ENCODE measurements around the gene XDH.

The XDH gene

GRCh38 chr2:31401580-31401979 lies 13.0 kb downstream of the XDH start:
- DNase-seq, result no peak

GRCh38 chr2:31398881-31399280 lies 15.7 kb downstream of the XDH start:
- no peak for DNase-seq

GRCh38 chr2:31397094-31397493 lies 17.4 kb downstream of the XDH start:
- DNase-seq, result no peak

- no peak for DNase-seq
Measured at GRCh38 chr2:31390324-31390723, 24.2 kb downstream of the XDH start.

GRCh38 chr2:31388736-31389135 lies 25.8 kb downstream of the XDH start:
- DNase-seq, result no peak

- DNase-seq, result no peak
Measured at GRCh38 chr2:31387850-31388249, 26.7 kb downstream of the XDH start.

GRCh38 chr2:31386648-31387047 lies 27.9 kb downstream of the XDH start:
- no peak for DNase-seq

- no peak for DNase-seq
Measured at GRCh38 chr2:31386172-31386571, 28.4 kb downstream of the XDH start.

GRCh38 chr2:31384771-31385276 lies 29.7 kb downstream of the XDH start:
- DNase-seq, result no peak

GRCh38 chr2:31384351-31384750 lies 30.2 kb downstream of the XDH start:
- no peak for DNase-seq

- DNase-seq, result no peak
Measured at GRCh38 chr2:31383471-31384153, 30.9 kb downstream of the XDH start.

- no peak for DNase-seq
Measured at GRCh38 chr2:31382452-31383120, 32.0 kb downstream of the XDH start.

GRCh38 chr2:31381601-31382000 lies 32.9 kb downstream of the XDH start:
- DNase-seq, result no peak

GRCh38 chr2:31380243-31380642 lies 34.3 kb downstream of the XDH start:
- DNase-seq, result no peak

- no peak for DNase-seq
Measured at GRCh38 chr2:31379747-31380146, 34.8 kb downstream of the XDH start.

GRCh38 chr2:31378791-31379501 lies 35.6 kb downstream of the XDH start:
- no peak for DNase-seq

GRCh38 chr2:31378389-31378788 lies 36.2 kb downstream of the XDH start:
- DNase-seq, result no peak

GRCh38 chr2:31373127-31373526 lies 41.4 kb downstream of the XDH start:
- no peak for DNase-seq

GRCh38 chr2:31372097-31372496 lies 42.4 kb downstream of the XDH start:
- no peak for DNase-seq

- no peak for DNase-seq
Measured at GRCh38 chr2:31371691-31372090, 42.9 kb downstream of the XDH start.

GRCh38 chr2:31366733-31367132 lies 47.8 kb downstream of the XDH start:
- no peak for DNase-seq

GRCh38 chr2:31365834-31366505 lies 48.6 kb downstream of the XDH start:
- no peak for DNase-seq

- DNase-seq, result no peak
Measured at GRCh38 chr2:31365348-31365747, 49.2 kb downstream of the XDH start.
